Ascending aorta (tissue), 2 donors: Measurements from ENCODE around the gene LYRM7. TPM values are rescaled to one million over a fixed set of nuclear protein-coding genes. Genes with fewer than 3 reads are reported as not detected.

ENCODE experiments used
- DNase-seq, 2 donors: peaks; one replicate each; pipeline ENCODE4 v3.0.0-alpha.2; 2019; ENCODE audit warnings: low spot score in 2 of 2
- H3K27ac ChIP-seq, 2 donors: fragments of 200-600 bp; sonication (generic); one replicate each; pipeline ENCODE4 v1.5.1; 2016 to 2017; ENCODE audit warnings: mild to moderate bottlenecking in 1 of 2
- H3K27me3 ChIP-seq: fragments of 200-600 bp; sonication (generic); one replicate; pipeline ENCODE4 v1.5.1; 2017
- H3K36me3 ChIP-seq, 2 donors: fragments of 200-600 bp; sonication (generic); one replicate each; pipeline ENCODE4 v1.5.1; 2016
- H3K4me1 ChIP-seq, 2 donors: fragments of 200-600 bp; sonication (generic); one replicate each; pipeline ENCODE4 v1.5.1; 2016 to 2017; ENCODE audit warnings: mild to moderate bottlenecking in 1 of 2
- H3K4me3 ChIP-seq, 2 donors: fragments of 200-600 bp; sonication (generic); one replicate each; pipeline ENCODE4 v1.5.1; 2016 to 2017; ENCODE audit warnings: mild to moderate bottlenecking in 1 of 2
- H3K9me3 ChIP-seq, 2 donors: fragments of 200-600 bp; sonication (generic); one replicate each; pipeline ENCODE4 v1.5.1; 2016
- intact Hi-C: fragments of 100-400 bp; cut with DNase I; formaldehyde crosslinking; loops from one replicate; pipeline ENCODE4 v1.15.1; 2023
- total RNA-seq: library from RNA; depleted of rRNA; stranded (reverse); fragments of >200 nt; gene quantifications from one replicate; pipeline ENCODE4 v1.1.0, GENCODE V29; 2016
- TF ChIP-seq, protein P1 (sequence below), 3 experiments: fragments of 200-600 bp in 2 of 3; fragments of 450-650 bp in 1 of 3; sonication (generic) in 2 of 3; IDR thresholded peaks; one replicate each; pipeline ENCODE4 v1.5.1; 2016 to 2019; ENCODE audit warnings: antibody characterized with exemption in 3 of 3, mild to moderate bottlenecking in 1 of 3, moderate library complexity in 1 of 3

The LYRM7 gene
- total RNA-seq, 1 donor from 2014 or later, result 0.32 TPM

DNA sequence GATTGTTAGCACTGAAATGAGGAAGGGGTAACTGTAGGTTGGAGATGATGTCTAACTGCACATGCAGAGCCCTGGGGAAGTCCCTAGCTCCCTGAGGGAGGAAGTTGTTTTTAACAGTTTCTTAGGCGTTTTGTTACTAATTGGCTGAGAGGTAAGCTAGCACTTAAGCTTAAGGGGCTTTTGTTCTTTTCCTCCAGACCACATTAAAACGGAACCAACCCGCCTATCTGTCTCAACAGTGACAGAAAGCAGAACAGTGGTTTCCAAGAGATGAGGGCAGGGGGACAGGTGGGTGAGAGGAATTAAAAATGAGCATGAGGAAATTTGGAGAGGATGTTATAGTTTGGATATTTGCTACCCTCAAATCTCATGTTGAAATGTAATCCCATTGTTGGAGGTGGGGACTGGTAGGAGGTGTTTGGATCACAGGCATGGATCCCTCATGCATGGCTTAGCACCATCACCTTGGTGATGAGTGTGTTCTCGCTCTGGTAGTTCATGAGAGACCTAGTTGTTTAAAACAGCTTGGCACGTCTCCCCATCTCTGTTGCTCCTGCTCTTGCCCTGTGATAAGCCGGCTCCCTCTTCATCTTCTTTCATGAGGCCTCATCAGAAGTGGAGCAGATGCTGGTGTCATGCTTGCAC is 38.9 kb downstream of the LYRM7 start:
- no peaks in the 10 kb centered on the region for H3K9me3 ChIP-seq
- TF ChIP-seq, protein P1, sequence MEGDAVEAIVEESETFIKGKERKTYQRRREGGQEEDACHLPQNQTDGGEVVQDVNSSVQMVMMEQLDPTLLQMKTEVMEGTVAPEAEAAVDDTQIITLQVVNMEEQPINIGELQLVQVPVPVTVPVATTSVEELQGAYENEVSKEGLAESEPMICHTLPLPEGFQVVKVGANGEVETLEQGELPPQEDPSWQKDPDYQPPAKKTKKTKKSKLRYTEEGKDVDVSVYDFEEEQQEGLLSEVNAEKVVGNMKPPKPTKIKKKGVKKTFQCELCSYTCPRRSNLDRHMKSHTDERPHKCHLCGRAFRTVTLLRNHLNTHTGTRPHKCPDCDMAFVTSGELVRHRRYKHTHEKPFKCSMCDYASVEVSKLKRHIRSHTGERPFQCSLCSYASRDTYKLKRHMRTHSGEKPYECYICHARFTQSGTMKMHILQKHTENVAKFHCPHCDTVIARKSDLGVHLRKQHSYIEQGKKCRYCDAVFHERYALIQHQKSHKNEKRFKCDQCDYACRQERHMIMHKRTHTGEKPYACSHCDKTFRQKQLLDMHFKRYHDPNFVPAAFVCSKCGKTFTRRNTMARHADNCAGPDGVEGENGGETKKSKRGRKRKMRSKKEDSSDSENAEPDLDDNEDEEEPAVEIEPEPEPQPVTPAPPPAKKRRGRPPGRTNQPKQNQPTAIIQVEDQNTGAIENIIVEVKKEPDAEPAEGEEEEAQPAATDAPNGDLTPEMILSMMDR (IDR thresholded peaks at IDR 0.05), result no peak
- DNase-seq, result no peak
- intact Hi-C loops, result no loop called here
- no peak overlapping the region for H3K27ac ChIP-seq
- no peak overlapping the region for H3K4me3 ChIP-seq
- no peaks in the 10 kb centered on the region for H3K4me1 ChIP-seq
- no peaks in the 10 kb centered on the region for H3K36me3 ChIP-seq
- no peaks in the 10 kb centered on the region for H3K27me3 ChIP-seq

DNA sequence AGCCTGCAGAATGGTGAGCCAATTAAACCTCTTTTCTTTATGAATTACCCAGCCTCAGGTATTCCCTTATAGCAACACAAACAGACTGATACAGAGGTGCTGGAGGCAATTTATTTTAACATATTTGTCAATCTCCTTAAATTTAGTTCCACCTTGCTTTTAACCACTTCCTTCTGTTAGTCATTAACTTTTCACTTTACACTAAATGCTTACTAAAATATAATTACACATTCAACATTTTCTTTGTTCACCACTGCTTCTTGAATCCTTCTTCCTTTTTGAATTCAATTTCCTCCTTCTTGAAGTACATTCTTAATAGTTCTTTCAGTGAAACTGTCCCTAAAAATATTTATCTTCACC is 39.4 kb downstream of the LYRM7 start:
- DNase-seq, result no peak
- Histone ChIP-seq H3K9me3 (no peaks in the 10 kb centered on the region), H3K27me3 (no peaks in the 10 kb centered on the region), H3K4me3 (no peak overlapping the region), H3K27ac (no peak overlapping the region), H3K4me1 (no peaks in the 10 kb centered on the region), H3K36me3 (no peaks in the 10 kb centered on the region)
- intact Hi-C loops, result no loop called here
- TF ChIP-seq, protein P1 (IDR thresholded peaks at IDR 0.05), result no peak

DNA sequence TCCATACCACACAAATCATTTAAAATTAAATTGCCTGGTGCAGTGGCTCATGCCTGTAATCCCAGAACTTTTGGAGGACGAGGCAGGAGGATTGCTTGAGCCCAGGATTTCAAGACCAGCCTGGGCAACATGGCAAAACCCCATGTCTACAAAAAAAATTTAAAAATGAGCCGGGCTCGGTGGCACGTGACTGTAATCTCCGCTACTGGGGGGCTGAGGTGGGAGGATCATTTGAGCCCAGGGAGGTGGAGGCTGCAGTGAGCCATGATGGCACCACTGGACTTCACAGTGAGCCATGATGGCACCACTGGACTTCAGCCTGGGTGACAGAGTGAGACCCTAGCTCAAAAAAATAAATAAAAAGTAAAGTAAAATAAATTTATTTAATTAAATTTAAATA is 40.9 kb downstream of the LYRM7 start:
- no peaks in the 10 kb centered on the region for H3K27me3 ChIP-seq
- TF ChIP-seq, protein P1 (IDR thresholded peaks at IDR 0.05), result no peak
- intact Hi-C loops, result no loop called here
- DNase-seq, result no peak
- no peaks in the 10 kb centered on the region for H3K36me3 ChIP-seq
- no peaks in the 10 kb centered on the region for H3K4me1 ChIP-seq
- H3K9me3 ChIP-seq, result no peaks in the 10 kb centered on the region
- no peak overlapping the region for H3K4me3 ChIP-seq
- no peak overlapping the region for H3K27ac ChIP-seq

GRCh38 chr5:131212471-131213021 is 41.8 kb downstream of the LYRM7 start:
- no peak overlapping the region for H3K4me3 ChIP-seq
- H3K36me3 ChIP-seq, result no peaks in the 10 kb centered on the region
- H3K27ac ChIP-seq, result no peak overlapping the region
- TF ChIP-seq, protein P1 (IDR thresholded peaks at IDR 0.05), result no peak
- DNase-seq, result no peak
- intact Hi-C loops, result no loop called here
- H3K27me3 ChIP-seq, result no peaks in the 10 kb centered on the region
- H3K4me1 ChIP-seq, result no peaks in the 10 kb centered on the region
- H3K9me3 ChIP-seq, result no peaks in the 10 kb centered on the region

GRCh38 chr5:131214609-131215227 is 44.0 kb downstream of the LYRM7 start:
- Histone ChIP-seq H3K27me3 (no peaks in the 10 kb centered on the region), H3K9me3 (no peaks in the 10 kb centered on the region), H3K36me3 (no peaks in the 10 kb centered on the region), H3K4me1 (no peaks in the 10 kb centered on the region), H3K27ac (no peak overlapping the region), H3K4me3 (no peak overlapping the region)
- DNase-seq, result no peak
- TF ChIP-seq, protein P1 (IDR thresholded peaks at IDR 0.05), result no peak
- intact Hi-C loops, result no loop called here
